Right lobe of liver (tissue), 6 donors: ENCODE results near the gene SH2D5. TPM values are rescaled to one million over a fixed set of nuclear protein-coding genes. Genes with fewer than 3 reads are reported as not detected.

Experiments
- ATAC-seq, 4 donors: fragments of 200-7000 bp; cut with Tn5 transposase; one replicate each; pipeline ENCODE4 v1.9.1; 2020; ENCODE audit warnings: mild to moderate bottlenecking in 4 of 4, moderate library complexity in 4 of 4
- DNase-seq, 3 donors: peaks; one replicate each; pipeline ENCODE4 v3.0.0-alpha.2; 2020
- H3K27ac ChIP-seq, 3 donors: fragments of 200-600 bp; one replicate each; pipeline ENCODE4 v1.8.0; 2022
- H3K27me3 ChIP-seq, 2 donors: fragments of 200-600 bp; one replicate each; pipeline ENCODE4 v1.8.0; 2022
- H3K36me3 ChIP-seq, 4 donors: fragments of 200-600 bp; sonication (generic) in 1 of 4; one replicate each; pipeline versions ENCODE4 v1.5.1 to v1.8.0; 2017 to 2022; ENCODE audit warnings: control low read depth in 1 of 4
- H3K4me1 ChIP-seq, 4 donors: fragments of 200-600 bp; sonication (generic) in 1 of 4; one replicate each; pipeline versions ENCODE4 v1.5.1 to v1.8.0; 2017 to 2022; ENCODE audit warnings: control low read depth in 1 of 4
- H3K4me3 ChIP-seq, 3 donors: fragments of 200-600 bp; one replicate each; pipeline ENCODE4 v1.8.0; 2022
- H3K9me3 ChIP-seq, 4 donors: fragments of 200-600 bp; sonication (generic) in 1 of 4; one replicate each; pipeline versions ENCODE4 v1.5.1 to v1.8.0; 2017 to 2022; ENCODE audit warnings: control low read depth in 1 of 4
- POLR2A ChIP-seq: fragments of 450-650 bp; IDR thresholded peaks from one replicate; pipeline ENCODE4 v1.6.1; 2017; ENCODE audit warnings: antibody characterized with exemption, mild to moderate bottlenecking
- WGBS: methylation state at CpG from one replicate; pipeline ENCODE4 v1.1.6; 2018; ENCODE audit warnings: low coverage, low lambda C conversion rate; ENCODE audit not compliant: insufficient coverage; ENCODE audit errors: missing lambda C conversion rate; 5-methylcytosine and 5-hydroxymethylcytosine counted together
- intact Hi-C, 2 donors: fragments of 100-400 bp; cut with DNase I; formaldehyde crosslinking; loops; one replicate each; pipeline versions ENCODE4 v1.11.2 to v1.14.1; 2022
- total RNA-seq, 6 experiments: library from RNA; depleted of rRNA in 2 of 6; stranded (reverse); fragments of >200 nt in 2 of 6; fragmentation: NEBNext Ultra II Directional in 3 of 6; extraction: Animal tissue kit (Norgen Biotek cat#: 25700) in 3 of 6; gene quantifications; one replicate each; pipeline versions ENCODE4 v1.1.0 to v1.2.4, GENCODE V29; 2016 to 2023
- TF ChIP-seq, protein P1 (sequence below), 4 donors: fragments of 200-600 bp in 3 of 4; fragments of 450-650 bp in 1 of 4; IDR thresholded peaks; one replicate each; pipeline versions ENCODE4 v1.5.1 to v1.8.0; 2016 to 2022; ENCODE audit warnings: antibody characterized with exemption in 4 of 4, mild to moderate bottlenecking in 2 of 4
- donor health status: DM: no; HTN: yes; CAD: no.
- donor health status: DM: no; HTN: no; CAD: no.
- donor health status: DM: no; HTN: no; CAD: no.
- donor health status: DM: no; HTN: yes; CAD: no.
- donor health status: DM: no; HTN: yes; CAD: no.

The SH2D5 gene
- total RNA-seq, 6 experiments from 2014 or later = 0.80 to 1.8 (median 1.4) TPM; not detected in 3

- Histone ChIP-seq H3K9me3 (no peaks in the 10 kb centered on the region), H3K36me3 (no peaks in the 10 kb centered on the region), H3K27me3 (no peaks in the 10 kb centered on the region), H3K27ac (peak overlapping the region; percentile 65 to 67 (median 66)), H3K4me1 (no peaks in the 10 kb centered on the region), H3K4me3 (peak overlapping the region; percentile 9 to 32 (median 14))
- DNase-seq (peak; percentile 64 to 73 (median 64)), ATAC-seq (peak; percentile 64 to 71 (median 68))
- intact Hi-C loops = no loop called here
- WGBS = 64% methylated on average over 9 of the region's 21 CpGs
- no peak for TF ChIP-seq POLR2A
- TF ChIP-seq, protein P1, sequence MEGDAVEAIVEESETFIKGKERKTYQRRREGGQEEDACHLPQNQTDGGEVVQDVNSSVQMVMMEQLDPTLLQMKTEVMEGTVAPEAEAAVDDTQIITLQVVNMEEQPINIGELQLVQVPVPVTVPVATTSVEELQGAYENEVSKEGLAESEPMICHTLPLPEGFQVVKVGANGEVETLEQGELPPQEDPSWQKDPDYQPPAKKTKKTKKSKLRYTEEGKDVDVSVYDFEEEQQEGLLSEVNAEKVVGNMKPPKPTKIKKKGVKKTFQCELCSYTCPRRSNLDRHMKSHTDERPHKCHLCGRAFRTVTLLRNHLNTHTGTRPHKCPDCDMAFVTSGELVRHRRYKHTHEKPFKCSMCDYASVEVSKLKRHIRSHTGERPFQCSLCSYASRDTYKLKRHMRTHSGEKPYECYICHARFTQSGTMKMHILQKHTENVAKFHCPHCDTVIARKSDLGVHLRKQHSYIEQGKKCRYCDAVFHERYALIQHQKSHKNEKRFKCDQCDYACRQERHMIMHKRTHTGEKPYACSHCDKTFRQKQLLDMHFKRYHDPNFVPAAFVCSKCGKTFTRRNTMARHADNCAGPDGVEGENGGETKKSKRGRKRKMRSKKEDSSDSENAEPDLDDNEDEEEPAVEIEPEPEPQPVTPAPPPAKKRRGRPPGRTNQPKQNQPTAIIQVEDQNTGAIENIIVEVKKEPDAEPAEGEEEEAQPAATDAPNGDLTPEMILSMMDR (IDR thresholded peaks at IDR 0.05) = no peak
Measured at GRCh38 chr1:20685099-20685662, 47.3 kb downstream of the SH2D5 start.

GRCh38 chr1:20684651-20685050 lies 47.9 kb downstream of the SH2D5 start:
- TF ChIP-seq, protein P1 (IDR thresholded peaks at IDR 0.05) = no peak
- no peak for TF ChIP-seq POLR2A
- ATAC-seq (peak; percentile 5 to 16 (median 12)), DNase-seq (no peak)
- Histone ChIP-seq H3K27me3 (no peaks in the 10 kb centered on the region), H3K36me3 (no peaks in the 10 kb centered on the region), H3K27ac (peak overlapping the region; percentile 65 to 67 (median 66)), H3K4me3 (peak overlapping the region; percentile 9 to 32 (median 14)), H3K4me1 (peaks cover 0 to 2% (median 0%) of the 10 kb centered on the region in 4 donors), H3K9me3 (no peaks in the 10 kb centered on the region)
- intact Hi-C loops = no loop called here
- no CpG with 5 or more reads among the region's 14 CpGs for WGBS

GRCh38 chr1:20684050-20684620 lies 48.4 kb downstream of the SH2D5 start:
- H3K27ac ChIP-seq = peak overlapping the region; percentile 65 to 67 (median 66)
- DNase-seq (no peak), ATAC-seq (peak in 1 of 4 donors; percentile 5)
- 27% methylated on average over 3 of the region's 13 CpGs for WGBS
- no peaks in the 10 kb centered on the region for H3K27me3 ChIP-seq
- intact Hi-C loops = no loop called here
- H3K36me3 ChIP-seq = no peaks in the 10 kb centered on the region
- H3K4me1 ChIP-seq = peaks cover 0 to 2% (median 0%) of the 10 kb centered on the region in 4 donors
- no peaks in the 10 kb centered on the region for H3K9me3 ChIP-seq
- TF ChIP-seq, protein P1 (IDR thresholded peaks at IDR 0.05) = no peak
- no peak for TF ChIP-seq POLR2A
- H3K4me3 ChIP-seq = peak overlapping the region in 2 of 3 donors; percentile 14 to 32

GRCh38 chr1:20683614-20684013 lies 48.9 kb downstream of the SH2D5 start:
- 56% methylated on average over 6 of the region's 10 CpGs for WGBS
- DNase-seq (no peak), ATAC-seq (no peak)
- no peaks in the 10 kb centered on the region for H3K9me3 ChIP-seq
- peaks cover 0 to 2% (median 0%) of the 10 kb centered on the region in 4 donors for H3K4me1 ChIP-seq
- H3K27ac ChIP-seq = peak overlapping the region in 2 of 3 donors; percentile 9 to 65
- TF ChIP-seq POLR2A = no peak
- TF ChIP-seq, protein P1 (IDR thresholded peaks at IDR 0.05) = no peak
- H3K27me3 ChIP-seq = no peaks in the 10 kb centered on the region
- intact Hi-C loops = no loop called here
- H3K36me3 ChIP-seq = no peaks in the 10 kb centered on the region
- no peak overlapping the region for H3K4me3 ChIP-seq
